Measurements from ENCODE around the gene ARSG.
"Not testable (repeated sequence)": the region's sequence is repeated elsewhere in the genome, so short reads cannot be mapped to it uniquely, and the experiment has no call there.

ARSG gene

DNA sequence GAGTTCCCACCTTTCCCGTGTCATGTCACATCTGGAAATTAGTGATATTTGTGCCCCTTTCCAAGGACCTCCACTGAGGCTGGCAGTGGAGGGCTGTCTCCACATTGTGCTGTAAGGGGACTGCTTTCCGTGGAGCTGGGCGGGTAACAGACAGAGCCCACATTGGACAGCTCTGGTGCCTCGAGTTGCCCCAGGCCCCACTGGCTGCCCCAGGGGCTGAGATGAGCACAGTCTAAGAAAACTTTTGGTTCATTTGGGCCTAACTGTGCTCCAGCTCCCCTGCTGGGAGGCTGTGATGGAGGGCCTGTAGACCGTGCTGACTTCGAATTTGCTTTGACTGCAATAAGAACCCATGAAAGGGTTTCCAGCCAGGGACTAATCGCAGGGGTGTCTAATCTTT is 38.0 kb downstream of the ARSG start:
- no peak for DNase-seq (ENCODE audit: low read depth)

DNA sequence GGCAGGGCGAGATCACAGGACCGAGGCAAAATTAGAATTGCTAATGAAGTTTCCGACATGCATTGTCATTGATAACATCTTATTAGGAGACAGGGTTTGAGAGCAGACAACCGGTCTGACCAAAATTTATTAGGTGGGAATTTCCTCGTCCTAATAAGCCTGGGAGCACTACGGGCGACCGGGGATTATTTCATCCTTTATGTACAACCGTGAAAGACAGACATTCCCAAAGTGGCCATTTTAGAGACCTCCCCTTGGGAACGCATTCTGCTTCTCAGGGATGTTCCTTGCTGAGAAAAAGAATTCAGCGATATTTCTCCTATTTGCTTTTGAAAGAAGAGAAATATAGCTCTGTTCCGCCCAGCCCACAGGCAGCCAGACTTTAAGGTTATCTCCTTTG is 40.6 kb downstream of the ARSG start:
- DNase-seq (ENCODE audit: low read depth) = not testable (repeated sequence)

DNA sequence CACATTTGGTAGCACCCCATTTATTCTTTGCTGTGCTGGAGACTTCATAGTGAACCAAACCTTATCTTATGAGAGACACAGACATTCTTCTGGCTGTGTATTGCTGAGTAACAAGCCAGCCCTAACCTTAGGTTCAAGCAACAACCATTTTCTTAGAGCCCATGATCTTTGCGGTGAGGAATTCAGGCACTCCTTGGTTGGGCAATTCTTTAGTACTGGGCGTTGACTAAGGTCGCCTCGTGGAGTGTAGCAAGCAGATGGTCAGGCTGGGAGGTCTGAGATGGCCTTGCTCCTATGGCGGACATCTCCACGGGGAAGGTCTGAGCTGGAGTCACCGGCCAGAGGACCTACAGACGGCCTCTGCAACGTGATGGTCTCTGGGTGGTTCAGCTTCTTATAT is 43.1 kb downstream of the ARSG start:
- no peak for DNase-seq (ENCODE audit: low read depth)

DNA sequence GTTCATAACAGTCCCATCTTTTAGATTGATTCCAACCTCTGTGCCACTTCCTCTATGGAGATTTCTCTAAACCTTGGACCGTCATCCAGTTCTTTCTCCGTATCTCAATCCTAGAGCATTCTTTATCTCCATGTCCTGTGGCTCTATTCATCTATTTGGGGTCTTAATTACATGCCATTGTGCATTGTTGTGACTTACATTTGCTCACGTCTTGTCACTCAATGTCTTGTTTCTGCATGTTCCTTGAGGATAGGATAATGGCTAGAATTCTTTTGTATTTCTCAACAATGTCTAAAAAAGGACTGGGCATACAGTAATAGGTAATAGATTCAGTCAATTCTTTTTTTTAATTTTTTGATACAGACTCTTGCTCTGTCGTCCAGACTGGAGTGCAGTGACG is 50.2 kb downstream of the ARSG start:
- no peak for DNase-seq (ENCODE audit: low read depth)

DNA sequence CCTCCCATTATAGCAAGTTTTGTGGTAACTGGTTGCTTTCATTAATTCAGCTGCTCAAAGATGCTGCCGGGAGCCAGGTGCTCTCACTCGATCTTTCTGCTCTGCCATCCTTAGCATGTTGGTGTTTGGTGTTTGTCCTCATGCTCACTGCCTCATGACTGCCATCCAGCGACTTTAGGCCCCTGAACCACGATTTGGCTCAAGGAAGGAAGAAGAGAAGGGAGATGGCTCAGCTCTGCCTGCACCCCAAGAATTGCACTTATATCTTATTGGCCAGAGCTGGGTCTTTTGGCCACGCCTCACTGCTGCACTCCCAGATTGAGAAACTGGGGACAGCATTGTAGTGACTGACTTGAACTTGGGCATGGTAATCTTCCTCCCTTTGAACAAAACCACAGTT is 52.7 kb downstream of the ARSG start:
- DNase-seq (ENCODE audit: low read depth) = no peak

DNA sequence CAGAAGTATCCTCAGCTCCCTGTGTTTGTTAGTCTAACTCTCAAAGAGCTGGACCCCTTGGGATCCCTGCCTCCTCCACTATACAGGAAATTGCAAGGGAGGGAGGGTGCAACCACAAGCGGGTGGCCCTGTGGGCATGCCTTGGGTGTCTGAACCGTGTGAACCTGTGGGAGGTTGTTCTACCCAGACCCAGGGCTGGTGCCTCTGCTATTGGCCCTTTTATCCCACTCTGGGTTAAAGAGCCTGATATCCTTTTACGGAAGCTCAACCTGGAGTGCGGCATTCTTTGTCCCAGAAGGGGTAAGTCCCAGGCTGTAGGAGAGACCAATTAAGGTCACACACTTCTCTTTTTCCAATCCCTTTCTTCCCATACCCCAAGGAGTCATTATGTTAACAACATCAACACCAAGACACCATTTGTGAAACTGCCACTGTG is 53.4 kb downstream of the ARSG start:
- DNase-seq (ENCODE audit: low read depth) = no peak

DNA sequence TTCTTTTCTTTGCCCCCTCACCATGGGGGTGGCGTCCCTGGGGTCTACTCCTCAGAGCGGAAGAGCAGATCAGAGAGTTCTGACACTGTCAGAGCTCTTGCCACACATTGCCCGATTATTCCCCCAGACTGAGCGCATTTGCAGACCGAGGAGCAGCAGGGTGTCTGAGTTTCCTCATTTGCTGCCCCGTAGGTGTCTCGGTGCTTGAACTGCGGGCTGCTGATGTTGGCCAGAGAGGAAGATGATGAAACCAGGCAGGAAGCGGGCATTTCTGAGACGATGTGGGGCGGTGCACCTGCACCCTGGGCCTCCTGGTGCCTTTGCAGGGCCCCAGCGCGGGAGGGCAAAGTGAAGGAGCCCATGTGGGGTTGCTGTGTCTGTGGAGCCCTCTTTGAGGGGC is 55.2 kb downstream of the ARSG start:
- DNase-seq (ENCODE audit: low read depth) = peak; percentile 69

DNA sequence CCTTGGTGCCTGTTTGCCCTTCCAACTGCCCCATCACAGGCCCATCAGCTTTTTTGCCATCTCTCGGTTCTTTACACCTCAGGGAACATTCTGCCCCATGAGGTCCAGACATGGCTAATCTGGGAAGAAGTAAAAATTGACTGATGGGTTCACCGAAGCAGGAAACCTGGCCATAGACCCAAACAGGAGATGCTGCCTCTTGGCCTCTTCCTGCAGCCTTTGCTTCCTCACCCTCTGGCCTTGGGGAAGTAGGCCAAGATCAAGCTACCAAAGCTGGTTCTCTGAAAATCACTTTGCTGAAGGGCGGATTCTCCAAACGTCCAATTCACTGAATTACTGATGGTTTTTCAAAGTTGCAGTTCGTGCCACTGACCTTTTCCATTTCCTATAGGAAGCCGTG is 56.1 kb downstream of the ARSG start:
- DNase-seq (ENCODE audit: low read depth) = no peak

DNA sequence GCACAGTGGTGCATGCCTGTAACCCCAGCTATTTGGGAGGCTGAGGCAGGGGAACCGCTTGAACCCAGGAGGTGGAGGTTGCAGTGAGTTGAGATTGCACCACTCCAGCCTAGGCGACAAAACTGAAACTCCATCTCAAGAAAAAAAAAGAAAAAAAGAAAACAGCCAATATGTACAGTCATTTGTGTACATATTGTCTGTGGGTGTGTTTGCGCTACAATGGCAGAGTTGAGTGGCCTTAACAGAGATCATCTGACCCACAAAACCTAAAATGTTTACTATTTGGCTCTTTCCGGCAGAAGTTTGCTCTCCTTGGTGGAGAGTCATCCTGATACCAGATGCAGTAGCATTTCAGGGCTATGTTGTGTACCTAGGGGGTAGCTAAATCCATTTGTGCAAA is 57.9 kb downstream of the ARSG start:
- DNase-seq (ENCODE audit: low read depth) = no peak

DNA sequence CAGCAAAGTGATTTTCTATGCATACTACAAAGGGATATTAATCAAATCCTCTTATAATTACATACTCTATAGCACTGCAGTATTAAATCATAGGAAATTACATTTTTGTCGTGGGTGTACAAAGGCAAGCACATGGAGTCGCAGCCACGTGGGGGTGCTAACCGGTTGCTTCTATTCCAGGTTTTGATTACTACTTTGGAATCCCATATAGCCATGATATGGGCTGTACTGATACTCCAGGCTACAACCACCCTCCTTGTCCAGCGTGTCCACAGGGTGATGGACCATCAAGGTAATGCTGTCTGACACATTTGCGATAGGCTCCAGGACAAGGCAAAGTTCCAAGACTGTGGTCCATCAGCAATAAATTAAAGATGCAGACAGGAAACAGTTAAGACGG is 60.1 kb downstream of the ARSG start:
- DNase-seq (ENCODE audit: low read depth) = no peak

DNA sequence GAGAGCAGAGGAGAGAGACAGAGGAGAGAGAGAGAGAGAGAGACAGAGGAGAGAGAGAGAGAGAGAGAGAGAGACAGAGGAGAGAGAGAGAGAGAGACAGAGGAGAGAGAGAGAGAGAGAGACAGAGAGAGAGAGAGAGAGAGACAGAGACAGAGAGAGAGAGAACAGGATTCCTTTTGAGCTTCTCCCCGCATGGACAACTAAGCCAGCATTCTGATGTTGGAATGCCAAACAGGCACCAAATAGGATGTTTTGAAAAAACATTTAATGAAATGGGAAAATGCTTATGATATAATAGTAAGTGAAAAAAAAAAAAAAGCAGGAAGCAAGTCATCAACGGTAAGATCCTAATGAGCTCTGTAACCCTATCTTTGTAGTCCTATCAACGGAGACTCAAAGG is 60.7 kb downstream of the ARSG start:
- no peak for DNase-seq (ENCODE audit: low read depth)

DNA sequence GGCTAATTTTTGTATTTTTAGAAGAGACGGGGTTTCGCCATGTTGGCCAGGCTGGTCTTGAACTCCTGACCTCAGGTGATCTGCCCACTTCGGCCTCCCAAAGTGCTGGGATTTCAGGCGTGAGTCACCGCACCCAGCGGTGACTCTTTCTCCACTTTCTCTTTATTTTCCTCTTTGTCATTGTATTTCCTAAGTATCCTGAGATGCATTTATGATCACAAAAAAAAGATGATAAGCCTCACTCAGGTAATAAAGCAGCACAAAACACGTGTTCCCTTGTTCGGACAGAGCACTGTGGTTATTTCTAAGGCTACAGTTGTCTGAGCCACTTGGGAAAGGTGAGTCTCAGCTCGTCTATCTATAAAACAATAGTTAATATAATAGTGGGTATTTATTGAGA is 61.4 kb downstream of the ARSG start:
- DNase-seq (ENCODE audit: low read depth) = not testable (repeated sequence)

DNA sequence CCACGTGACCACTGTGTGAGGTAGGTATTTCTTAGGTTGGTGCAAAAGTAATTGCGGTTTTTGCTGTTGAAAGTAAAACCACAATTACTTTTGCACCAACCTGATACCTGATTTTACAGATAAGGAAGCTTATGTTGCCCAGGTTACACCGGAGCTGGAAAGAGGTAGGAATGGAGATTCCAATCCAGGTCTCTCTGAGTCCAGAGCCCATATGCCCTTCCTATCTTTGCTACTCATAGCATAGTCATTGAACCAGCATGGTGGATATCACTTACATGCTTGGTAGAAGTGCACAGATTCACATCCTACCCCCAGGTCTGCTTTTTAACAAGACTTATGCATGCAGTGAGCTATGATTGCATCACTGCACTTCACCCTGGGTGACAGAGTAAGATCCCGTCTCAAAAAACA is 61.8 kb downstream of the ARSG start:
- no peak for DNase-seq (ENCODE audit: low read depth)

DNA sequence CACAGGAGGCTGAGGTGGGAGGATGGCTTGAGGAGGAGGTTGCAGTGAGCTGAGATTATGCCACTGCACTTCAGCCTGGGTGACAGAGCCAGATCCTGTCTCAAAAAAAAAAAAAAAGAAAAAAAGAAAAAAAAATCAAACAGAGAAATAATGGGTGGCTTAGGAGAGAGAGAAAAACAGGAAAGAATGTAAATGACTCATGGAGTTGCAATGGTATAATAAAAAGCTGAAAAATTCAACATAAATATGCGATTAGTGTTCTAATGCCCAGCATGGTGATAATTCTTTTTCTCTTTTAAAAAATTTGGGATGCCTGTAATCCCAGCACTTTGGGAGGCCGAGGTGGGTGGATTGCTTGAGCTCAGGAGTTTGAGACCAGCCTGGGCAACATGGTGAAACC is 63.0 kb downstream of the ARSG start:
- not testable (repeated sequence) for DNase-seq (ENCODE audit: low read depth)

DNA sequence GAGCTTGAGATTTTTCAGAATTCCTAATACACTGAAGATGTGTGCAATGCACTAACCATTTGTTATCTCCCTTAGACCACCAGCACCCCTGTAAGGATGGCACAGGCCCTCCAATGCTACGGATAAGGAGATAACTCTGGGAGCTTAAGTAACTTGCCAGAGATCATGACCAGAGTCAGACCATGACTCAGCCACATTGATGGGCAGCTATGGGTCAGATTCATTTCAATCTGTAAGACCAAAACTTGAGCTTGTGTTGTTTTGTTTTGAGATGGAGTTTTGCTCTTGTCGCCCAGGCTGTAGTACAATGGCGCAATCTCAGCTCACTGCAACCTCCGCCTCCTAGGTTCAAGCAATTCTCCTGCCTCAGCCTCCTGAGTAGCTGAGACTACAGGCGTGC is 63.8 kb downstream of the ARSG start:
- not testable (repeated sequence) for DNase-seq (ENCODE audit: low read depth)

DNA sequence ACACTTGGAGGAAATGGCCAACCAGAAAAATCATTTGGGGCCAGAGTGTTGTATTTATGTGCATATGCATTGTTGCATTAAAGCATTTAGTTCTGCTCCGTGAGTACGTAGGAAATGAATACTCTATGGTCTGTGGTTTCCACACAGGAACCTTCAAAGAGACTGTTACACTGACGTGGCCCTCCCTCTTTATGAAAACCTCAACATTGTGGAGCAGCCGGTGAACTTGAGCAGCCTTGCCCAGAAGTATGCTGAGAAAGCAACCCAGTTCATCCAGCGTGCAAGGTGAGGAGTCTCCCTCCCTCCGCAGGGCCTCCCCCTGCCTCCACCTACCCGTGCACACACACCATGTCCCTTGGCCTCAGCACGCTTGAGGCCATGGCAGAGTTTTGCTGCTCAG is 65.2 kb downstream of the ARSG start:
- DNase-seq (ENCODE audit: low read depth) = peak; percentile 52

DNA sequence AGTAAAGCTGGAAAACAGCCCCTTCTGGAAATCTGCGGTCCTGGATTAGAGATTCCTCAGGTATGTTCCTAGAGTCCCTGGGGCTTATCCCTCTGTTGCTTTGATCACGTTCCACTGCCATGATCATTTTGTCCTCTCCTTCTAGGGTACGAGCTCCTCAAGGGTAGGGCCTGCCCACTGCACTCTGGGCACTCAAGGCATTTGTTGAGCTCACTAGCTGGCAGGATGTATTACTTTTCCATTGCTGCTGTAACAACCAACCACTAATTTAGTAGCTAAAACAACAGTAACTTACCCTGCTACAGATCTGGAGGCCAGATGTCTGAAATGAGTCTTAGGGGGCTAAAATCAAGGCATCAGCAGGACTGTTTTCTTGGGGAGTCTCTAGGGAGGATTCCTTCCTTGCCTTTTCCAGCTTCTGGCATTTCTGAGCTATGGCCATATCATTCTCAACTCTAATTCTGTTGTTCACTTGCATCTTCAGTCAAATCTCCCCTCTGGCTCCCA is 65.7 kb downstream of the ARSG start:
- DNase-seq (ENCODE audit: low read depth) = no peak

DNA sequence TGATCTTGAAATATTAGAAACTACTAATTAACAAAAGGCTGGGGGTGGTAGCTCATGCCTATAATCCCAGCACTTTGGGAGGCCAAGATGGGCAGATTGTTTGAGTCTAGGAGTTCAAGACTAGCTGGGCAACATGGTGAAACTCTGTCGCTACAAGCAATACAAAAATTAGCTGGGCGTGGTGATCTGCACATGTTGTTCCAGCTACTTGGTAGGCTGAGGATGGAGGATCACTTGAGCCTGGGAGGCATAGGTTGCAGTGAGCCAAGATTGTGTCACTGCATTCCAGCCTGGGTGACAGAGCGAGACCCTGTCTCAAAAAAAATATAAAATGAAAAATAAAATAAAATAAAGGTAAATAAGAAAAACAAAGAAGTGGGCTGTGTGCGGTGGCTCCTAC is 66.6 kb downstream of the ARSG start:
- no peak for DNase-seq (ENCODE audit: low read depth)

DNA sequence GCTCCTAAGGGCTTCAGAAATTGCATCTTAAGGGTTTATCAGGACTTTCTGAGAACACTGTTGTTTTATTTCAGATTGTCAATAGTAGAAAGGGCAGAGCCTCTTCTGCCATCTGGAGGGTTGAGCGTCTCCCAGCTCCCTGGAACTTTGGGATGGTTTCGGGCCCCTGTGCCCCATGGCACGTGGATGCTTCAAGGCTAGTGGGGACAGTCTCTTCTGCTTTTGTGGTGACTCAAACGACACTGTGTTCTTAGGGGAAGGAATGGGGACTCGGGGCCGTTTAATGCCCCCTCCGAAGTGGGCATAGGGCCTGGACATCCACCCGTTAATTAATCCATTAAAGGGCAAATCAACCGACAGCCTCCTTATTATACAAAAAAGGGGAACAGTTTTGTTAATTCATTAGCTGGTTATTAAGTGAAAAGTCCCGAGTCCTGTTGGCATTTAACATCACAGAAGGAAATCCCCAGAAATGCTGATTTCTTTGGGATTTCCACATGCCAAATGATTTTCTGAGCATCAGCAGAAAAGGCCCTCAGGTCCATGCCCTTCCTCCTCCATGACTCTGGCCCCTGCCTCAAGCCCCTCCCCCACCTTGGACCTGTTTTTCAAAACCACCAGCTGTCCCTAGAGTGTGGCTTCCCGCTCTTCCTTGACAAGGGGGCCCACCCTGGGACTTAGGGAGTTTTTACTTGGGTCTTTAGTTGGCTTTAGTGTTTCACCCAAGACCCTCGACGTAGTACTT is 68.7 kb downstream of the ARSG start:
- no peak for DNase-seq (ENCODE audit: low read depth)

DNA sequence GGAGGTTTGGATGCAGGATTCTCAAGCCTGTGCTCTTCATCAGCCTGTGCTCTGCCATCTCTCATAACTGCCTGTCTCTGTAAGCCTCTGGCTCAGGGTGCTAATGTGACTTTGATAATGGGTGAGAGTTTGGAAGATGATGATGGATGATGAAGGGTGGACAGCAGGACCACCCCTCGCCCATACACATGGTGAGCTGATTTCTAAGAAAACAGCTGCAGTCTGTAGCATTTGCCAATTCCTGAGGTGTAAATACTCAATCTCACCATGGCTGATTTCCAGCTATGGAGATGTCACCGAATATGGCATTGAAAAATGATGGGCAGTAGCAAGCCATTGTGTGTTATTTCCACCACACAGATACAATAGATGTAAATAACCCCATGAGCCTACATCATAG is 74.2 kb downstream of the ARSG start:
- no peak for DNase-seq (ENCODE audit: low read depth)

DNA sequence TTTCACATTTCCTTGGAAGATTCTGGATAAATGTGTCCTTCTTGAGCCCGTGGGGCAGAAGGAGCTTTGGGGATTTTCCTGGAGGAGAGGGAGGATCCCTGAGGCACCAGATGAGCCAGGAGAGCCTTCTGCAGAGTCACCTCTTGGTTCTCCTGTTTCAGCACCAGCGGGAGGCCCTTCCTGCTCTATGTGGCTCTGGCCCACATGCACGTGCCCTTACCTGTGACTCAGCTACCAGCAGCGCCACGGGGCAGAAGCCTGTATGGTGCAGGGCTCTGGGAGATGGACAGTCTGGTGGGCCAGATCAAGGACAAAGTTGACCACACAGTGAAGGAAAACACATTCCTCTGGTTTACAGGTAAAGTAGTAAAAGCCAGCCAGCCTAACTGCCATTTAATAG is 77.1 kb downstream of the ARSG start:
- DNase-seq (ENCODE audit: low read depth) = no peak

DNA sequence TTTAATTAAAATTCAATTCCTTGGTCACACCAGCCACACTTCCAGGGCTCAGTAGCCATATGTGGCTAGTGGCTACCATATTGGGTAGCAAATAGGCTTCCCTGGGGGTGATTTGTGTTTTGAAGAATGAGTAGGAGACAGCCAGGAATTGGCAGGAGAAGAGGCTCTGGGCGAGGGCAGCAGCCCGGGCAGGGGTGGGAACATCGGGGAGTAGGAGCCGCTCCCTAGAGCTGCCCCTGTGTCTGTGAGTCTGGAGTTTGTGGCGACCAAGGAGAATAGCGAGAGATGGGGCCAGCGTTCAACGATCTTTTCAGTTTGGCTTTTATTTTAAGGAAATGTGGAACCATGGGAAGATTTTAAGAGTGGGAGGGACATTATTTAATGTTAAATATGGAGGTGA is 84.3 kb downstream of the ARSG start:
- DNase-seq (ENCODE audit: low read depth) = no peak

DNA sequence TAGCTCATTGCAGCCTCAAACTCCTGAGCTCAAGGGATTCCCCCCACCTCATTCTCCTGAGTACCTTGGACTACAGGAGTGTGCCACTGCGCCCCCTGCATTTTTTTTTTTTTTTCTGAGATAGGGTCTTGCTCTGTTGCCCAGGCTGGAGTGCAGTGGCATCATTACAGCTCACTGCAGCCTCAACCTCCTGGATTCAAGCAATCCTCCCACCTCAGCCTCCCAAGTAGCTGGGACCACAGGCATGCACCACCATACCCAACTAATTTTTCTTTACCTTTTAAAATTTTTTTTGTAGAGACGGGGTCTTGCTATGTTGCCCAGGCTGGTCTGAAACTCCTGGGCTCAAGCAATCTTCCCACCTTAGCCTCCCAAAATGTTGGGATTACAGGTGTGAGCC is 84.9 kb downstream of the ARSG start:
- not testable (repeated sequence) for DNase-seq (ENCODE audit: low read depth)

DNA sequence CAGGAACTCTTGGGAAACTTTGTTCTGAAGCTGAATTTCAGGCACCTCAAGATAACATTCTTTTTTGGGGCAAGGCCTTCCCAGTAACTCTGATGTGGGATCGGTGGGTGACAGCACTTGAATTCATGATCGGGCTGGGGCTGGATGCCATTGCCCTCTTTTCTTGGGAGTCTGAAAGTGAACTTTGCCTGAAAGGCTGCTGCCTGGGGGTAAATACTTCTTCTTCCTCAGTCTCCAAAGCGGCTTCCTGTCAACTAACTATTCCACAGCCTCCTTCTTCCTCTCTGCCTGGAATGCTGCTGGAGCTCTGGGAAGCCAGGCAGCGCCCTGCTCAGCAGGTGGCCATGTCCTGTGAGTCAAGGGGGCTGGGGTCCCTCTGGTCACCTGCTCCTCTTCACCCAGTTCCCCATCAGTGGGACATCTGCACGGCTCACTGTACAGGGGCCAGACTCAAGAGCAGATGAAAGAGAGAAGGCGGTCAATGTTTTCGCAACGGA is 86.5 kb downstream of the ARSG start:
- DNase-seq (ENCODE audit: low read depth) = no peak
